Stimulated activated naive CD4-positive, alpha-beta T cell (primary cell): ENCODE measurements around the gene CACNA2D3.

ENCODE experiments used
- DNase-seq, 6 experiments: peaks; one replicate each; lab custom pipeline; 2025; lab: John Stamatoyannopoulos, UW

The CACNA2D3 gene

GRCh38 chr3:54847361-54847760, 725.0 kb downstream of the CACNA2D3 start:
- DNase-seq, result no peak

- DNase-seq, result no peak
Measured at GRCh38 chr3:54849360-54849759, 727.0 kb downstream of the CACNA2D3 start.

- DNase-seq, result no peak
Measured at GRCh38 chr3:54850484-54851018, 728.2 kb downstream of the CACNA2D3 start.

GRCh38 chr3:54853573-54854404, 731.4 kb downstream of the CACNA2D3 start:
- peak in 1 of 6 experiments; percentile 2 for DNase-seq

GRCh38 chr3:54856271-54856670, 733.9 kb downstream of the CACNA2D3 start:
- no peak for DNase-seq

- no peak for DNase-seq
Measured at GRCh38 chr3:54857343-54857742, 735.0 kb downstream of the CACNA2D3 start.

- no peak for DNase-seq
Measured at GRCh38 chr3:54858093-54858785, 735.9 kb downstream of the CACNA2D3 start.

- DNase-seq, result no peak
Measured at GRCh38 chr3:54859184-54859583, 736.8 kb downstream of the CACNA2D3 start.

GRCh38 chr3:54861248-54862067, 739.1 kb downstream of the CACNA2D3 start:
- no peak for DNase-seq

GRCh38 chr3:54862526-54862925, 740.2 kb downstream of the CACNA2D3 start:
- DNase-seq, result no peak

- no peak for DNase-seq
Measured at GRCh38 chr3:54863366-54863765, 741.0 kb downstream of the CACNA2D3 start.

- DNase-seq, result no peak
Measured at GRCh38 chr3:54863786-54864185, 741.4 kb downstream of the CACNA2D3 start.

- DNase-seq, result no peak
Measured at GRCh38 chr3:54865316-54865715, 743.0 kb downstream of the CACNA2D3 start.

GRCh38 chr3:54866251-54866650, 743.9 kb downstream of the CACNA2D3 start:
- DNase-seq, result no peak

- no peak for DNase-seq
Measured at GRCh38 chr3:54870423-54870822, 748.1 kb downstream of the CACNA2D3 start.

- no peak for DNase-seq
Measured at GRCh38 chr3:54871867-54872266, 749.5 kb downstream of the CACNA2D3 start.

- no peak for DNase-seq
Measured at GRCh38 chr3:54873059-54874010, 751.0 kb downstream of the CACNA2D3 start.

- DNase-seq, result no peak
Measured at GRCh38 chr3:54874816-54875556, 752.6 kb downstream of the CACNA2D3 start.

GRCh38 chr3:54875596-54876268, 753.4 kb downstream of the CACNA2D3 start:
- DNase-seq, result no peak

- no peak for DNase-seq
Measured at GRCh38 chr3:54876694-54877093, 754.3 kb downstream of the CACNA2D3 start.
